ENCODE data around the gene DSCAM.

DNA sequence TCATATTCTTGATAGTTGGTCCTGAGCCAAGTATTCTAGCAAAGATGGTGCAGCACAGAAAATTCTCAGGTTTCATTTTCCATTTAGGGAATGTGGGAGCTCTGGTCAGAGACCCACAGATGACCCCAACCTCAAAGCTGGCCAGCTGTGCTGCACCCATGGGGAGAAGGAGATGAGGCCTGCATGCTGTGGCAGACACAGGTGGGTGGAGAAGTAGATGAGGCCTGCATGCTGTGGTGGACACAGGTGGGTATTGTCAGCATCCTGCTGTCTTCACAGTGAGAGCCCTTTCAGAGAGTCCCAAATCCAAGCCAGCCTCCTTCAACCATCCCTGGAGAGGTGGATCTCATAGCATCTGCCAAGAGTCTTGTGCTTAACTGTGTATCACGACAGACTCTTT lies 77.7 kb downstream of the DSCAM start:
- TF ChIP-seq USF2 (CRISPR knock-in tag; IDR thresholded peaks at IDR 0.05): no peak
- TF ChIP-seq CTCF (IDR thresholded peaks at IDR 0.05): no peak
- no peak for TF ChIP-seq CREB1 (CRISPR knock-in tag; IDR thresholded peaks at IDR 0.05)
- TF ChIP-seq, protein P1, sequence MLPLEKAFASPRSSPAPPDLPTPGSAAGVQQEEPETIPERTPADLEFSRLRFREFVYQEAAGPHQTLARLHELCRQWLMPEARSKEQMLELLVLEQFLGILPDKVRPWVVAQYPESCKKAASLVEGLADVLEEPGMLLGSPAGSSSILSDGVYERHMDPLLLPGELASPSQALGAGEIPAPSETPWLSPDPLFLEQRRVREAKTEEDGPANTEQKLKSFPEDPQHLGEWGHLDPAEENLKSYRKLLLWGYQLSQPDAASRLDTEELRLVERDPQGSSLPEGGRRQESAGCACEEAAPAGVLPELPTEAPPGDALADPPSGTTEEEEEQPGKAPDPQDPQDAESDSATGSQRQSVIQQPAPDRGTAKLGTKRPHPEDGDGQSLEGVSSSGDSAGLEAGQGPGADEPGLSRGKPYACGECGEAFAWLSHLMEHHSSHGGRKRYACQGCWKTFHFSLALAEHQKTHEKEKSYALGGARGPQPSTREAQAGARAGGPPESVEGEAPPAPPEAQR (CRISPR knock-in tag; IDR thresholded peaks at IDR 0.05): no peak
- TF ChIP-seq JAZF1 (CRISPR knock-in tag; IDR thresholded peaks at IDR 0.05): no peak
- no peak for TF ChIP-seq SMAD4 (CRISPR knock-in tag; IDR thresholded peaks at IDR 0.05)
- TF ChIP-seq ETV6 (CRISPR knock-in tag; IDR thresholded peaks at IDR 0.05): no peak
- no peak for TF ChIP-seq NR3C1 (CRISPR knock-in tag; conservative IDR thresholded peaks at IDR 0.05; ENCODE audit: low read depth)
